Natural killer cell (primary cell): Measurements from ENCODE around the gene TMEM131. TPM values are rescaled to one million over a fixed set of nuclear protein-coding genes. Genes with fewer than 3 reads are reported as not detected.

Experiments used
- ATAC-seq, 3 donors: fragments of 150-1000 bp in 2 of 3; fragments of 200-7000 bp in 1 of 3; cut with Tn5 transposase; 1 replicate in 1 of 3; 2 replicates in 2 of 3; pipeline ENCODE4 v1.10.0; 2021; ENCODE audit warnings: mild to moderate bottlenecking in 2 of 3, moderate library complexity in 2 of 3
- DNase-seq, 2 donors: peaks; one replicate each; pipeline versions ENCODE4 v3.0.0 to v3.0.0-alpha.2; 2013 to 2021; ENCODE audit warnings: mixed read lengths in 1 of 2
- H3K27ac ChIP-seq: one replicate; pipeline ENCODE4 v1.5.1; 2013; ENCODE audit warnings: mild to moderate bottlenecking, low read length
- H3K27me3 ChIP-seq: one replicate; pipeline ENCODE4 v1.6.1; 2013; ENCODE audit warnings: low read length; ENCODE audit not compliant: control insufficient read depth, insufficient read depth
- H3K36me3 ChIP-seq: one replicate; pipeline ENCODE4 v1.6.1; 2013; ENCODE audit warnings: low read length; ENCODE audit not compliant: control insufficient read depth, insufficient read depth
- H3K4me1 ChIP-seq: one replicate; pipeline ENCODE4 v1.6.1; 2013; ENCODE audit warnings: low read length; ENCODE audit not compliant: control insufficient read depth, insufficient read depth
- H3K4me3 ChIP-seq: one replicate; pipeline ENCODE4 v1.5.1; 2013; ENCODE audit warnings: low read length
- H3K9me3 ChIP-seq: one replicate; pipeline ENCODE4 v1.6.1; 2013; ENCODE audit warnings: low read length; ENCODE audit not compliant: control insufficient read depth, insufficient read depth
- H3K27ac Mint-ChIP-seq, 2 donors: one replicate each; pipeline ENCODE4 v1.8.0; 2022; ENCODE audit warnings: mild to moderate bottlenecking in 2 of 2, mixed read lengths in 2 of 2, moderate library complexity in 1 of 2
- H3K27me3 Mint-ChIP-seq, 2 donors: one replicate each; pipeline ENCODE4 v1.8.0; 2022; ENCODE audit warnings: low read depth in 2 of 2, mixed read lengths in 2 of 2
- H3K36me3 Mint-ChIP-seq: one replicate; pipeline ENCODE4 v1.8.0; 2022; ENCODE audit warnings: mixed read lengths
- H3K4me1 Mint-ChIP-seq, 2 donors: one replicate each; pipeline ENCODE4 v1.8.0; 2022; ENCODE audit warnings: mixed read lengths in 2 of 2
- H3K4me3 Mint-ChIP-seq: one replicate; pipeline ENCODE4 v1.8.0; 2022; ENCODE audit warnings: mild to moderate bottlenecking, moderate library complexity, mixed read lengths
- H3K9me3 Mint-ChIP-seq, 2 donors: one replicate each; pipeline ENCODE4 v1.8.0; 2022; ENCODE audit warnings: mixed read lengths in 2 of 2
- WGBS: methylation state at CpG from one replicate; pipeline ENCODE4 v1.1.7; 2013; ENCODE audit warnings: missing lambda C conversion rate; ENCODE audit not compliant: insufficient coverage; 5-methylcytosine and 5-hydroxymethylcytosine counted together
- intact Hi-C: fragments of 100-400 bp; cut with micrococcal nuclease; formaldehyde crosslinking; loops from one replicate; pipeline ENCODE4 v1.14.2; 2022
- total RNA-seq, 4 donors: library from RNA; stranded (reverse); fragments of 120-200 nt in 1 of 4; gene quantifications; one replicate each; pipeline versions ENCODE4 v1.2.3 to v1.2.4, GENCODE V29; 2013 to 2022
- TF ChIP-seq, protein P1 (sequence below): fragments of 200-600 bp; IDR thresholded peaks from one replicate; pipeline ENCODE4 v1.8.0; 2022; ENCODE audit warnings: antibody characterized with exemption

Gene TMEM131
- total RNA-seq, 3 donors from 2014 or later (not counting 1 experiment from before 2014, with no cell fraction given): 44.8 to 72.1 (median 67.1) TPM

DNA sequence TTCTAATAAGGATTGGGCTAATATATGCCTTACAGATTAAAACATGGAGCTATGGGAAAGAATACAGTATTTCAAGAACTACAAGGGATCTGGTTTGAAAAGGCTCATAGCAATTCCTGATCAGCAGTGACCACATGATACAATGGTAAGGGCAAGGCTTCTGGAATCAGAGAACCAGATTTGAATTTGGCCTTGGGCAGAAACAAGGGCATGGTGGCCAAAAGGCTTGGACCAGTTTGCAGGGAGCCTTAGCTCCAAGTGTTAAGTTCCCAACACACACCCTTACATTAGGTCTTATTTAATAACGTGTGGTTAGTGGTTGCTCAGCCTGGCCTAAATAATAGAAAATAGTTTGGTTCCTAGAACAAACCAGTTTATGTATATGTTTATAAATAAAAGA is 194.7 kb downstream of the TMEM131 start:
- peaks cover 23% of the 10 kb centered on the region for H3K36me3 Mint-ChIP-seq

DNA sequence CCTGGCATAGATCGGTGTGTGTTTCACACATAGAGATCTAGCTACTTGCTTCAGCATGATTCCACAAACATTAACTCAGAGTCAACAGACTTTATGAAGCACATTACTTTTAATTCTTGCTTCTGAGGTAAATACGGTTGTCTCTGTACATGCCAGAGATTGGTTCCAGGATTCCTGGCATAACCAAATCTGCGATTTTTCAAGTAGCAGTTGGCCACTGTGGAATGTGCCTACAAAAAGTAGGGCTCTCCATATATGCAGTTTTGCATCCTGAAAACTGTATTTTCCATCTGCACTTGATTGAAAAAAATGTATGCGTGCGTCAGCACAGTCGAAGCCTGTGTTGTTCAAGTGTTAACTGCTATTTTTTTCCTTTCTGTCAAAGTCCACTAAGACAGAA is 197.3 kb downstream of the TMEM131 start:
- intact Hi-C loops: no loop called here
- DNase-seq (no peak), ATAC-seq (no peak)
- Mint-ChIP-seq H3K27me3 (no peaks in the 10 kb centered on the region), H3K4me1 (no peaks in the 10 kb centered on the region), H3K9me3 (no peaks in the 10 kb centered on the region), H3K4me3 (no peak overlapping the region), H3K36me3 (peaks cover 16% of the 10 kb centered on the region), H3K27ac (no peak overlapping the region)
- TF ChIP-seq, protein P1, sequence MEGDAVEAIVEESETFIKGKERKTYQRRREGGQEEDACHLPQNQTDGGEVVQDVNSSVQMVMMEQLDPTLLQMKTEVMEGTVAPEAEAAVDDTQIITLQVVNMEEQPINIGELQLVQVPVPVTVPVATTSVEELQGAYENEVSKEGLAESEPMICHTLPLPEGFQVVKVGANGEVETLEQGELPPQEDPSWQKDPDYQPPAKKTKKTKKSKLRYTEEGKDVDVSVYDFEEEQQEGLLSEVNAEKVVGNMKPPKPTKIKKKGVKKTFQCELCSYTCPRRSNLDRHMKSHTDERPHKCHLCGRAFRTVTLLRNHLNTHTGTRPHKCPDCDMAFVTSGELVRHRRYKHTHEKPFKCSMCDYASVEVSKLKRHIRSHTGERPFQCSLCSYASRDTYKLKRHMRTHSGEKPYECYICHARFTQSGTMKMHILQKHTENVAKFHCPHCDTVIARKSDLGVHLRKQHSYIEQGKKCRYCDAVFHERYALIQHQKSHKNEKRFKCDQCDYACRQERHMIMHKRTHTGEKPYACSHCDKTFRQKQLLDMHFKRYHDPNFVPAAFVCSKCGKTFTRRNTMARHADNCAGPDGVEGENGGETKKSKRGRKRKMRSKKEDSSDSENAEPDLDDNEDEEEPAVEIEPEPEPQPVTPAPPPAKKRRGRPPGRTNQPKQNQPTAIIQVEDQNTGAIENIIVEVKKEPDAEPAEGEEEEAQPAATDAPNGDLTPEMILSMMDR: no peak
- no peaks in the 10 kb centered on the region for H3K4me1 ChIP-seq
- no peak overlapping the region for H3K4me3 ChIP-seq
- WGBS: 95% methylated on average over 6 of the region's 6 CpGs
- H3K36me3 ChIP-seq: peaks cover 55% of the 10 kb centered on the region
- no peaks in the 10 kb centered on the region for H3K27me3 ChIP-seq
- no peak overlapping the region for H3K27ac ChIP-seq
- H3K9me3 ChIP-seq: no peaks in the 10 kb centered on the region

More for the DNA sequence above, 194.7 kb downstream of the TMEM131 start:
- Histone ChIP-seq H3K4me3 (no peak overlapping the region), H3K9me3 (no peaks in the 10 kb centered on the region), H3K4me1 (no peaks in the 10 kb centered on the region), H3K27ac (no peak overlapping the region), H3K36me3 (peaks cover 64% of the 10 kb centered on the region), H3K27me3 (no peaks in the 10 kb centered on the region)
- no peak overlapping the region for H3K4me3 Mint-ChIP-seq
- intact Hi-C loops: no loop called here
- no peaks in the 10 kb centered on the region for H3K4me1 Mint-ChIP-seq
- no peak for ATAC-seq
- WGBS: no CpG with 5 or more reads among the region's 1 CpG
- H3K27ac Mint-ChIP-seq: no peak overlapping the region
- no peaks in the 10 kb centered on the region for H3K9me3 Mint-ChIP-seq
- no peaks in the 10 kb centered on the region for H3K27me3 Mint-ChIP-seq
- DNase-seq: no peak
- TF ChIP-seq, protein P1: no peak

DNA sequence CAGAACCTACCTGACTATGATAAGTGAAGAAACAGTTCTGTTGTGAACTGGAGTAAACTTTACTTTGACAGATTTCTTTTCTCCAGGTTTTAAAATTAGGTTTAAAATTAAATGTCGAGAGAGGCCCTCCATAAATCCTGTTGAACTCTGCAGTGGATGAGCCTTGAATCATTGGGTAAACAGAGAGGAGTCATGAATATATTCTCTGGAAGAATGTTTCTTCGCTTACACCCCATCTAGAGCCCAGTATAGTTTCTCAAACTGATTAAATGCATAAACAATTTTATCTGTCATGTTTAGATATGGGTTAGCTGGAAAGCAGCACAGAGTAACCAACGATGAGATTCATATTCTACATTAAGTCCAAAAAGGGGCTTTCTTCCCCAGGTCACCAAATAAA is 198.4 kb downstream of the TMEM131 start:
- H3K4me1 Mint-ChIP-seq: no peaks in the 10 kb centered on the region
- DNase-seq (no peak), ATAC-seq (no peak)
- TF ChIP-seq, protein P1: no peak
- H3K36me3 Mint-ChIP-seq: peaks cover 15% of the 10 kb centered on the region
- no peak overlapping the region for H3K4me3 Mint-ChIP-seq
- Histone ChIP-seq H3K27ac (no peak overlapping the region), H3K4me1 (no peaks in the 10 kb centered on the region), H3K36me3 (peaks cover 56% of the 10 kb centered on the region), H3K9me3 (no peaks in the 10 kb centered on the region), H3K27me3 (no peaks in the 10 kb centered on the region), H3K4me3 (no peak overlapping the region)
- H3K27ac Mint-ChIP-seq: no peak overlapping the region
- H3K27me3 Mint-ChIP-seq: no peaks in the 10 kb centered on the region
- WGBS: 100% methylated on average over 1 of the region's 3 CpGs
- H3K9me3 Mint-ChIP-seq: no peaks in the 10 kb centered on the region
- intact Hi-C loops: no loop called here

DNA sequence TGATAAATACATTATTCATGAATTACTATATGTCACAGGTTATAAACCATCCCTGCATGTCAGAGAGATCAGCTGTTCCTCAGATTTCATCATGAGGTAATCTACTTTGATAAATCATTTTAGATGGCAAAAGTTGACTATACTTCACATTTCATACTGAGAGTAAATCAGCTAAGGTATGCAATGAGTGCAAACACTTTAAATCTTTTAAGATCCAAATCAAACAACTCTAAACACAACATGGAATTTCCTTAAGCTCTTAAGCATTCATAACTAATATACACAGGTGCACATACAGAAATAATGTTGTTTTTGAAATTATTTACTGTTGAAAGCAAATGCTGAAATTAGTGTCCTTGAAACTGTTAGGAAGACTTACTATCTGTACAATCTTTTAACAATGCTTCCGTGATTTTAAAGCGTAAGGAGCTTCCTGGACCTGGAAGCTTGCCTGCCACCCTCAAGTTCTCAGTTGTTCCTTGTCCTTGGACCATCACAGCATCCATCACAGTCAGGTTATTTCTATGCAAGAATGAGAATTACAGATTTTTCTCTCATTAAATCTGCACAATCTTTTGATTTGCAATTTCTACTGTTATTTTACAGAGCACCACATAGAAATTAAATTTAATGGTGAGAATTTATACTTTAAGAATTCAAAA is 199.2 kb downstream of the TMEM131 start:
- H3K9me3 ChIP-seq: no peaks in the 10 kb centered on the region
- Mint-ChIP-seq H3K4me1 (no peaks in the 10 kb centered on the region), H3K27ac (no peak overlapping the region), H3K27me3 (no peaks in the 10 kb centered on the region), H3K9me3 (no peaks in the 10 kb centered on the region), H3K36me3 (peaks cover 9% of the 10 kb centered on the region), H3K4me3 (no peak overlapping the region)
- H3K27ac ChIP-seq: no peak overlapping the region
- intact Hi-C loops: no loop called here
- no peaks in the 10 kb centered on the region for H3K27me3 ChIP-seq
- no peak for DNase-seq
- no peaks in the 10 kb centered on the region for H3K4me1 ChIP-seq
- 100% methylated on average over 2 of the region's 2 CpGs for WGBS
- peaks cover 56% of the 10 kb centered on the region for H3K36me3 ChIP-seq
- no peak for ATAC-seq
- no peak overlapping the region for H3K4me3 ChIP-seq
- TF ChIP-seq, protein P1: no peak
